Bronchial epithelial cell (primary cell): ENCODE results near the gene SOAT1. TPM values are rescaled to one million over a fixed set of nuclear protein-coding genes. Genes with fewer than 3 reads are reported as not detected.
"Not testable (repeated sequence)": the region's sequence is repeated elsewhere in the genome, so short reads cannot be mapped to it uniquely, and the experiment has no call there.

Experiments used
- DNase-seq: peaks from one replicate; pipeline ENCODE4 v3.0.0-alpha.2; 2010; ENCODE audit warnings: low read depth
- FAIRE-seq: peaks from 2 replicates; lab custom pipeline; 2011; peaks lifted over from hg19 to GRCh38; lab: Jason Lieb, UNC
- H3K27me3 ChIP-seq: 2 replicates; pipeline ENCODE4 v1.5.1; 2011; ENCODE audit warnings: low read length; ENCODE audit not compliant: control insufficient read depth, insufficient read depth
- H3K36me3 ChIP-seq: 2 replicates; pipeline ENCODE4 v1.5.1; 2011; ENCODE audit warnings: low read length; ENCODE audit not compliant: control insufficient read depth, insufficient read depth
- H3K4me3 ChIP-seq: 2 replicates; pipeline ENCODE4 v1.5.1; 2011; ENCODE audit warnings: mild to moderate bottlenecking, low read depth, low read length, control low read depth
- total RNA-seq: library from RNA; depleted of rRNA; stranded (reverse); fragments of >200 nt; gene quantifications from 2 replicates; pipeline ENCODE4 v1.2.1, GENCODE V29; 2014
- TF ChIP-seq, protein P1 (sequence below): IDR thresholded peaks from 2 replicates; pipeline ENCODE4 v1.5.1; 2011; ENCODE audit warnings: mild to moderate bottlenecking, moderate library complexity, low read length, control low read depth, inconsistent platforms; ENCODE audit not compliant: insufficient read depth, severe bottlenecking

The SOAT1 gene
- total RNA-seq, 1 donor from 2014 or later: 8.4 TPM

DNA sequence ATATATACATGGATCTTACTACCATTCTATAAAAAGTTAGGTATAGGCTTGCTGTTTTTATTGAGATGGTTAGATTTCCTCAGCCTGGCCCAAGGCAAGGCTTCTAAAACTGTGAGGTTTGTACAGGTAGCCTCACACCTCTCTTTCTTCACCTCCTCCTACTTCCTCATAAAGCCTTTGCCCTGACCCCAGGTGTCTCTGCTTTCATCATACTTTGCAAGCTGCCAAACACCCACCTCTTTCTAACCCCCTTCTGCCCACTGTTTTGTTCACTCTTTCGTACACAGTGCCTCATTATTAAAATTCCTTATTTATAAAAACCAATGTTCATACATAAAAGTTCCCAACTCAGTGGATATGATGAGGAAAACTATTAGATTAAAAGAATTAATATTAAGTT is 31.4 kb upstream of the SOAT1 start:
- H3K36me3 ChIP-seq: no peaks in the 10 kb centered on the region
- H3K4me3 ChIP-seq: no peak overlapping the region

DNA sequence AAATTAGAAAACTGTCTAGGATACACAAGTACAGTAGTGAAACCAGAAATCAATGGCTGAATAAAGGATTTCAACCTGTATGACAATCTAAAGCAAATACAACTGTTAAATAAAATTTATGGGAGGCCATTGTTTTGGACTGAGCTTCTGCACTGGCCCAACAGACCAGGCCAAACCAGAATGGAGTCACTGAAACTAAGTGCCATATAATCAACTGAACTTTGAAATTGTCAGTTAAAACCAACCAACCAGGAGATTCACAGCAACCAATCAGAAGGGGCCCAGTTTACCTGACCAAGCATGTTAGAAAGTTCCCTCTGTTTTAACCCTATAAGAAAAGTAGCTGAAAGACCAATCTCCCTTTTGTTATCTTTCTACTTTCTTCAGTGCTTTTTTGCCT is 30.5 kb upstream of the SOAT1 start:
- H3K27me3 ChIP-seq: no peaks in the 10 kb centered on the region
- no peaks in the 10 kb centered on the region for H3K36me3 ChIP-seq
- DNase-seq (no peak), FAIRE-seq (no peak)
- H3K4me3 ChIP-seq: no peak overlapping the region
- TF ChIP-seq, protein P1, sequence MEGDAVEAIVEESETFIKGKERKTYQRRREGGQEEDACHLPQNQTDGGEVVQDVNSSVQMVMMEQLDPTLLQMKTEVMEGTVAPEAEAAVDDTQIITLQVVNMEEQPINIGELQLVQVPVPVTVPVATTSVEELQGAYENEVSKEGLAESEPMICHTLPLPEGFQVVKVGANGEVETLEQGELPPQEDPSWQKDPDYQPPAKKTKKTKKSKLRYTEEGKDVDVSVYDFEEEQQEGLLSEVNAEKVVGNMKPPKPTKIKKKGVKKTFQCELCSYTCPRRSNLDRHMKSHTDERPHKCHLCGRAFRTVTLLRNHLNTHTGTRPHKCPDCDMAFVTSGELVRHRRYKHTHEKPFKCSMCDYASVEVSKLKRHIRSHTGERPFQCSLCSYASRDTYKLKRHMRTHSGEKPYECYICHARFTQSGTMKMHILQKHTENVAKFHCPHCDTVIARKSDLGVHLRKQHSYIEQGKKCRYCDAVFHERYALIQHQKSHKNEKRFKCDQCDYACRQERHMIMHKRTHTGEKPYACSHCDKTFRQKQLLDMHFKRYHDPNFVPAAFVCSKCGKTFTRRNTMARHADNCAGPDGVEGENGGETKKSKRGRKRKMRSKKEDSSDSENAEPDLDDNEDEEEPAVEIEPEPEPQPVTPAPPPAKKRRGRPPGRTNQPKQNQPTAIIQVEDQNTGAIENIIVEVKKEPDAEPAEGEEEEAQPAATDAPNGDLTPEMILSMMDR: no peak

More for the DNA sequence above, 31.4 kb upstream of the SOAT1 start:
- H3K27me3 ChIP-seq: no peaks in the 10 kb centered on the region
- DNase-seq: no peak
- TF ChIP-seq, protein P1: no peak
- FAIRE-seq: no peak

DNA sequence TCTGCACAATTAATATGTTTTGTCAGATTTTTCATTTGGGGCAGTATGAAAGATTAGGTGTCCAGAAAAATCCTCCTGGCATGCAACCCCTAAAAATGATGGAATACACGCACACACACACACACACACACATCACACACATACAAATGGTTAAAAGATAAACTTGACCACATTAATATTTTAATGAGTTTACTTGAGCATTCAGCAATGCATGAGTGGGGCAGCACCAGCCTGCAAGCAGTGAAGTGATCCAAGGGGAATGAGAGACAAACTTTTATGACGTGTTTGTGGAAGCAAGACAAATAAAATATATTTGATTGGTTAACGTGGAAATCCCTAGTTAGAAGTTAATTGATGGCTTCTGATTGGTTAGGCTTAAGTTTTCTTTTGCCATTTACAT is 29.1 kb upstream of the SOAT1 start:
- no peak overlapping the region for H3K4me3 ChIP-seq
- TF ChIP-seq, protein P1: no peak
- no peaks in the 10 kb centered on the region for H3K36me3 ChIP-seq
- H3K27me3 ChIP-seq: no peaks in the 10 kb centered on the region
- no peak for FAIRE-seq
- DNase-seq: no peak

DNA sequence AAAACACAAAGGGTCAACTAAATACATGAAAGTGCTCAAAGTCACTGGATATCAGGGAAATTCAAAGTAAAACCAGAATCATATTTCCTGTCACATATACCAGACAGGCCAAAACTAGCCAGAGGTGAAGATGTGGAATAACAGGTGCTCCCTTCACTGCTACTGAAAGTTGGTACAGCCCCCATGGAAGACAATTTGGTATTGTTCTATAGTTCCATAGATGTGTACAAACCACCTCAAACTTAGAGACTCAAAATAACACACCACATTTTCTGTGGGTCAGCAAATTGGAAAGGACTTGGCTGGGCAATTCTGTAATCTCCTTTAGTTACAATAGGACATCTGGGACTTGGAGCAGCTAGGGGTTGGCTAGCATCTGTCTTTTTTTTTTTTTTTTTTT is 24.5 kb upstream of the SOAT1 start:
- H3K36me3 ChIP-seq: no peaks in the 10 kb centered on the region
- FAIRE-seq (no peak), DNase-seq (no peak)
- TF ChIP-seq, protein P1: no peak
- no peak overlapping the region for H3K4me3 ChIP-seq
- H3K27me3 ChIP-seq: no peaks in the 10 kb centered on the region

DNA sequence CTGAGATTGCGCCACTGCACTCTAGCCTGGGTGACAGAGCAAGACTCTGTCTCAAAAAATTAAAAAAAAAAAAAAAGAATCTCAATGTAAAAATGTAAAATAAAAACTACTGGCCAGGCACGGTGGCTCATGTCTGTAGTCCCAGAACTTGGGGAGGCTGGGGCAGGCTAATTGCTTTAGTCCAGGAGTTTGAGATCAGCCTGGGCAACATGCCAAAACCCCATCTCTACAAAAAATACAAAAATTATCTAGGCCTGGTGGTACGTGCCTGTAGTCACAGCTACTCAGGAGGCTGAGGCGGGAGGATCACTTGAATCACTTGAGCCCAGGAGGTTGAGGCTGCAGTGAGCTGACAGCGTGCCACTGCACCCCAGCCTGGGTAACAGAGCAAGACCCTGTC is 19.2 kb upstream of the SOAT1 start:
- not testable (repeated sequence) for FAIRE-seq, H3K4me3 ChIP-seq, H3K36me3 ChIP-seq, H3K27me3 ChIP-seq, DNase-seq

DNA sequence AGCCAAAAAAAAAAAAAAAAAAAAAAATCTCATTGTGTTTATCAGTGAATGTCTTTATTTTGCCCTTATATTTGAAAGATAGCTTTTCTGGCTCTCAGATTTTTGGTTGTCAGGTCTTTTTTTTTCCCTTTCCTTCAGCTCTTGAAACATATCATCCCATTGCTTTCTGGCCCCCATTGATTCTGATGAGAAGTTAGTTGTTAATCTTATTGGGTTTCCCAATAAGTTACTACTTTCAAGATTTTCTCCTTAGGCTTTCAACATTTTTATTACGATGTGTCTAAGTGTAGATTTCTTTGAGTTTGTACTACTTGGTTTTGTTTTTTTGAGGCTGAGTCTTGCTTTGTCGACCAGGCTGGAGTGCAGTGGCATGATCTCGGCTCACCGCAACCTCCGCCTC is 14.7 kb upstream of the SOAT1 start:
- Histone ChIP-seq H3K36me3 (no peaks in the 10 kb centered on the region), H3K4me3 (no peak overlapping the region), H3K27me3 (no peaks in the 10 kb centered on the region)
- TF ChIP-seq, protein P1: no peak
- no peak for FAIRE-seq
- no peak for DNase-seq
